NCI-H1105 treated with DMSO at 0.1 percent for 48 hours (cell line): Measurements from ENCODE around the gene MAK.
"Not testable (repeated sequence)": the region's sequence is repeated elsewhere in the genome, so short reads cannot be mapped to it uniquely, and the experiment has no call there.

Experiments used
- DNase-seq: peaks from one replicate; lab custom pipeline; 2025; lab: John Stamatoyannopoulos, UW

Gene MAK

GRCh38 chr6:10791673-10792072 lies 46.7 kb downstream of the MAK start:
- no peak for DNase-seq

GRCh38 chr6:10779076-10779475 lies 59.3 kb downstream of the MAK start:
- no peak for DNase-seq

GRCh38 chr6:10778230-10778629 lies 60.1 kb downstream of the MAK start:
- no peak for DNase-seq

GRCh38 chr6:10771371-10771894 lies 66.9 kb downstream of the MAK start:
- DNase-seq = no peak

GRCh38 chr6:10769419-10769818 lies 68.9 kb downstream of the MAK start:
- DNase-seq = no peak

GRCh38 chr6:10763006-10763405 lies 75.3 kb downstream of the MAK start:
- no peak for DNase-seq

GRCh38 chr6:10759884-10760329 lies 78.4 kb downstream of the MAK start:
- no peak for DNase-seq

- no peak for DNase-seq
Observed at GRCh38 chr6:10759312-10759839, 79.0 kb downstream of the MAK start.

GRCh38 chr6:10756085-10756484 lies 82.3 kb downstream of the MAK start:
- no peak for DNase-seq

GRCh38 chr6:10751757-10752156 lies 86.6 kb downstream of the MAK start:
- DNase-seq = not testable (repeated sequence)

- DNase-seq = not testable (repeated sequence)
Observed at GRCh38 chr6:10750568-10750967, 87.8 kb downstream of the MAK start.

- no peak for DNase-seq
Observed at GRCh38 chr6:10749734-10750133, 88.6 kb downstream of the MAK start.

- DNase-seq = peak; percentile 98
Observed at GRCh38 chr6:10747251-10747972, 90.9 kb downstream of the MAK start, which contains the start of gene TMEM14B. TMEM14B (plus strand) TSS chr6:10747805; CDS start chr6:10749246, 1,441 bp downstream.

- no peak for DNase-seq
Observed at GRCh38 chr6:10746915-10747250, 91.5 kb downstream of the MAK start.

GRCh38 chr6:10745116-10745515 lies 93.2 kb downstream of the MAK start:
- no peak for DNase-seq

GRCh38 chr6:10743515-10743914 lies 94.8 kb downstream of the MAK start:
- no peak for DNase-seq

- DNase-seq = no peak
Observed at GRCh38 chr6:10742251-10742650, 96.1 kb downstream of the MAK start.

GRCh38 chr6:10741643-10742042 lies 96.7 kb downstream of the MAK start:
- DNase-seq = not testable (repeated sequence)

GRCh38 chr6:10740061-10740460 lies 98.3 kb downstream of the MAK start:
- DNase-seq = no peak

- no peak for DNase-seq
Observed at GRCh38 chr6:10736731-10737130, 101.6 kb downstream of the MAK start.

GRCh38 chr6:10733863-10734262 lies 104.5 kb downstream of the MAK start:
- DNase-seq = no peak

- DNase-seq = no peak
Observed at GRCh38 chr6:10733151-10733715, 105.1 kb downstream of the MAK start.

- no peak for DNase-seq
Observed at GRCh38 chr6:10730254-10730653, 108.1 kb downstream of the MAK start.
